HEK293 (cell line): ENCODE data around the gene KRT17.
"Not testable (repeated sequence)": the region's sequence is repeated elsewhere in the genome, so short reads cannot be mapped to it uniquely, and the experiment has no call there.

Source experiments
- TF ChIP-seq, protein P1 (sequence below): fragments of 450-650 bp; formaldehyde crosslinking; IDR thresholded peaks from 2 replicates; pipeline ENCODE4 v1.5.1; 2016; ENCODE audit warnings: missing biosample characterization, missing genetic modification characterization
- TF ChIP-seq, protein P2 (sequence below): fragments of 450-650 bp; formaldehyde crosslinking; IDR thresholded peaks from 2 replicates; pipeline ENCODE4 v1.5.1; 2016; ENCODE audit warnings: missing biosample characterization, missing genetic modification characterization, borderline replicate concordance

DNA sequence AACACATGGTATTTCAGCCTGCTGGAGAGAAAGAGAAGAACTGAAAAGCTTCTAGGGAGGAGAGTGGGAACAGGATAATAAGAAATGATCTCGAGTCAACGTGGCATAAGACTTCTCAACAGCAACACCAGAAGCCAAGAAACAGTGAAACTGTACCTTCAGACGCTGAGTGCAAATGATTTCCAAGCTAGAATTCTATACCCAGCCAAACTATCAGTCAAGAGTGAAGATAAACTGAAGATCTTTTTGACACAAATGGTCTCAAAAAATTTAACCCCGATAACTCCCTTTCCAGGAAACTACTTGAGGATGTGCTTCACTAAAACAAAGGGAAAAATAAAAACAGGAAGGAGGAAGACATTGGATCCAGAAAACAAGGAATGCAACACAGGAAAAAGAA, 17.4 kb downstream of the KRT17 start:
- TF ChIP-seq, protein P1, sequence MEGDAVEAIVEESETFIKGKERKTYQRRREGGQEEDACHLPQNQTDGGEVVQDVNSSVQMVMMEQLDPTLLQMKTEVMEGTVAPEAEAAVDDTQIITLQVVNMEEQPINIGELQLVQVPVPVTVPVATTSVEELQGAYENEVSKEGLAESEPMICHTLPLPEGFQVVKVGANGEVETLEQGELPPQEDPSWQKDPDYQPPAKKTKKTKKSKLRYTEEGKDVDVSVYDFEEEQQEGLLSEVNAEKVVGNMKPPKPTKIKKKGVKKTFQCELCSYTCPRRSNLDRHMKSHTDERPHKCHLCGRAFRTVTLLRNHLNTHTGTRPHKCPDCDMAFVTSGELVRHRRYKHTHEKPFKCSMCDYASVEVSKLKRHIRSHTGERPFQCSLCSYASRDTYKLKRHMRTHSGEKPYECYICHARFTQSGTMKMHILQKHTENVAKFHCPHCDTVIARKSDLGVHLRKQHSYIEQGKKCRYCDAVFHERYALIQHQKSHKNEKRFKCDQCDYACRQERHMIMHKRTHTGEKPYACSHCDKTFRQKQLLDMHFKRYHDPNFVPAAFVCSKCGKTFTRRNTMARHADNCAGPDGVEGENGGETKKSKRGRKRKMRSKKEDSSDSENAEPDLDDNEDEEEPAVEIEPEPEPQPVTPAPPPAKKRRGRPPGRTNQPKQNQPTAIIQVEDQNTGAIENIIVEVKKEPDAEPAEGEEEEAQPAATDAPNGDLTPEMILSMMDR (tag by site-specific recombination), result not testable (repeated sequence)
- TF ChIP-seq, protein P2, sequence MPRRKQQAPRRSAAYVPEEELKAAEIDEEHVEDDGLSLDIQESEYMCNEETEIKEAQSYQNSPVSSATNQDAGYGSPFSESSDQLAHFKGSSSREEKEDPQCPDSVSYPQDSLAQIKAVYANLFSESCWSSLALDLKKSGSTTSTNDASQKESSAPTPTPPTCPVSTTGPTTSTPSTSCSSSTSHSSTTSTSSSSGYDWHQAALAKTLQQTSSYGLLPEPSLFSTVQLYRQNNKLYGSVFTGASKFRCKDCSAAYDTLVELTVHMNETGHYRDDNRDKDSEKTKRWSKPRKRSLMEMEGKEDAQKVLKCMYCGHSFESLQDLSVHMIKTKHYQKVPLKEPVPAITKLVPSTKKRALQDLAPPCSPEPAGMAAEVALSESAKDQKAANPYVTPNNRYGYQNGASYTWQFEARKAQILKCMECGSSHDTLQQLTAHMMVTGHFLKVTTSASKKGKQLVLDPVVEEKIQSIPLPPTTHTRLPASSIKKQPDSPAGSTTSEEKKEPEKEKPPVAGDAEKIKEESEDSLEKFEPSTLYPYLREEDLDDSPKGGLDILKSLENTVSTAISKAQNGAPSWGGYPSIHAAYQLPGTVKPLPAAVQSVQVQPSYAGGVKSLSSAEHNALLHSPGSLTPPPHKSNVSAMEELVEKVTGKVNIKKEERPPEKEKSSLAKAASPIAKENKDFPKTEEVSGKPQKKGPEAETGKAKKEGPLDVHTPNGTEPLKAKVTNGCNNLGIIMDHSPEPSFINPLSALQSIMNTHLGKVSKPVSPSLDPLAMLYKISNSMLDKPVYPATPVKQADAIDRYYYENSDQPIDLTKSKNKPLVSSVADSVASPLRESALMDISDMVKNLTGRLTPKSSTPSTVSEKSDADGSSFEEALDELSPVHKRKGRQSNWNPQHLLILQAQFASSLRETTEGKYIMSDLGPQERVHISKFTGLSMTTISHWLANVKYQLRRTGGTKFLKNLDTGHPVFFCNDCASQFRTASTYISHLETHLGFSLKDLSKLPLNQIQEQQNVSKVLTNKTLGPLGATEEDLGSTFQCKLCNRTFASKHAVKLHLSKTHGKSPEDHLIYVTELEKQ (tag by site-specific recombination), result not testable (repeated sequence)
